Measurements from ENCODE around the gene TAOK3. TPM values are rescaled to one million over a fixed set of nuclear protein-coding genes. Genes with fewer than 3 reads are reported as not detected.
A peak's percentile ranks its signal among the peaks of the same experiment; 100 is the strongest.
"Not testable (repeated sequence)": the region's sequence is repeated elsewhere in the genome, so short reads cannot be mapped to it uniquely, and the experiment has no call there.

The TAOK3 gene
- total RNA-seq, result 10 to 100 TPM; 52.3 to 59.6 TPM

- peaks cover 17 to 46% of the 10 kb centered on the region in 2 donors for H3K4me1 ChIP-seq (ENCODE audit: control insufficient read depth in 1 of 2, low read depth in 2 of 2)
- peak; percentile 81 for ATAC-seq (ENCODE audit: insufficient number of reproducible peaks, low FRiP score, low read depth)
- no peak for TF ChIP-seq CTCF (IDR thresholded peaks at IDR 0.05)
Observed at GRCh38 chr12:118372541-118373495, at the start of gene TAOK3. Gene TAOK3, minus strand, starts transcription at chr12:118372907. Its CDS starts 117,340 bp downstream, at chr12:118255567.

GRCh38 chr12:118420673-118421072 is 48.0 kb upstream of the TAOK3 start:
- ATAC-seq (ENCODE audit: insufficient number of reproducible peaks, low FRiP score, low read depth) (no peak), DNase-seq (ENCODE audit: low spot score) (no peak)
- TF ChIP-seq CTCF (IDR thresholded peaks at IDR 0.05), result no peak
- Histone ChIP-seq H3K27ac (no peak overlapping the region), H3K27me3 (replicated peaks; ENCODE audit: insufficient read depth) (no peaks in the 10 kb centered on the region), H3K4me3 (no peak overlapping the region), H3K4me1 (ENCODE audit: control insufficient read depth in 1 of 2, low read depth in 2 of 2) (peaks cover 2 to 15% of the 10 kb centered on the region in 2 donors), H3K36me3 (peaks cover 8% of the 10 kb centered on the region), H3K9me3 (no peaks in the 10 kb centered on the region)

More at GRCh38 chr12:118372541-118373495, at the start of gene TAOK3:
- peak; percentile 99 for DNase-seq (ENCODE audit: low spot score)
- no peaks in the 10 kb centered on the region for H3K9me3 ChIP-seq
- no peaks in the 10 kb centered on the region for H3K36me3 ChIP-seq
- H3K27ac ChIP-seq, result peak within 1 kb of the TSS; percentile 79 to 92
- H3K27me3 ChIP-seq (replicated peaks; ENCODE audit: insufficient read depth), result no peaks in the 10 kb centered on the region
- H3K4me3 ChIP-seq, result peak within 1 kb of the TSS; percentile 97

- peaks cover 13% of the 10 kb centered on the region for H3K36me3 ChIP-seq
- no peak for TF ChIP-seq CTCF (IDR thresholded peaks at IDR 0.05)
- ATAC-seq (ENCODE audit: insufficient number of reproducible peaks, low FRiP score, low read depth), result peak; percentile 63
- no peaks in the 10 kb centered on the region for H3K27me3 ChIP-seq (replicated peaks; ENCODE audit: insufficient read depth)
- no peaks in the 10 kb centered on the region for H3K9me3 ChIP-seq
- DNase-seq (ENCODE audit: low spot score), result no peak
- no peak overlapping the region for H3K4me3 ChIP-seq
- peaks cover 2 to 15% of the 10 kb centered on the region in 2 donors for H3K4me1 ChIP-seq (ENCODE audit: control insufficient read depth in 1 of 2, low read depth in 2 of 2)
- peak overlapping the region; percentile 37 to 53 for H3K27ac ChIP-seq
Observed at GRCh38 chr12:118418385-118419057, 45.8 kb upstream of the TAOK3 start.

- Histone ChIP-seq H3K36me3 (peaks cover 13% of the 10 kb centered on the region), H3K4me1 (ENCODE audit: control insufficient read depth in 1 of 2, low read depth in 2 of 2) (peaks cover 2 to 15% of the 10 kb centered on the region in 2 donors), H3K9me3 (no peaks in the 10 kb centered on the region), H3K27me3 (replicated peaks; ENCODE audit: insufficient read depth) (no peaks in the 10 kb centered on the region), H3K4me3 (no peak overlapping the region), H3K27ac (peak overlapping the region; percentile 37 to 53)
- ATAC-seq (ENCODE audit: insufficient number of reproducible peaks, low FRiP score, low read depth) (no peak), DNase-seq (ENCODE audit: low spot score) (no peak)
- TF ChIP-seq CTCF (IDR thresholded peaks at IDR 0.05), result no peak
Observed at GRCh38 chr12:118417942-118418341, 45.2 kb upstream of the TAOK3 start.

GRCh38 chr12:118409834-118410233 is 37.1 kb upstream of the TAOK3 start:
- H3K27ac ChIP-seq, result no peak overlapping the region
- no peaks in the 10 kb centered on the region for H3K27me3 ChIP-seq (replicated peaks; ENCODE audit: insufficient read depth)
- H3K4me1 ChIP-seq (ENCODE audit: control insufficient read depth in 1 of 2, low read depth in 2 of 2), result no peaks in the 10 kb centered on the region
- no peaks in the 10 kb centered on the region for H3K9me3 ChIP-seq
- H3K36me3 ChIP-seq, result peaks cover 44% of the 10 kb centered on the region
- ATAC-seq (ENCODE audit: insufficient number of reproducible peaks, low FRiP score, low read depth) (no peak), DNase-seq (ENCODE audit: low spot score) (no peak)
- TF ChIP-seq CTCF (IDR thresholded peaks at IDR 0.05), result no peak
- H3K4me3 ChIP-seq, result no peak overlapping the region

GRCh38 chr12:118408241-118408640 is 35.5 kb upstream of the TAOK3 start:
- not testable (repeated sequence) for DNase-seq (ENCODE audit: low spot score); ATAC-seq (ENCODE audit: insufficient number of reproducible peaks, low FRiP score, low read depth); H3K27ac ChIP-seq; H3K9me3 ChIP-seq; H3K4me1 ChIP-seq (ENCODE audit: control insufficient read depth in 1 of 2, low read depth in 2 of 2); H3K4me3 ChIP-seq; H3K27me3 ChIP-seq (replicated peaks; ENCODE audit: insufficient read depth)
- peaks cover 53% of the 10 kb centered on the region for H3K36me3 ChIP-seq

All from thoracic aorta (tissue), 2 donors.